Vagina (tissue), 2 donors: Measurements from ENCODE around the gene SHISA9.

Experiments
- POLR2A ChIP-seq, 2 donors: fragments of 450-650 bp; IDR thresholded peaks; one replicate each; pipeline ENCODE4 v1.6.1; 2017; ENCODE audit warnings: antibody characterized with exemption in 2 of 2, mild to moderate bottlenecking in 2 of 2, moderate library complexity in 2 of 2
- POLR2AphosphoS5 ChIP-seq, 2 donors: sonication (generic); formaldehyde crosslinking; IDR thresholded peaks; one replicate each; pipeline ENCODE4 v1.9.0; 2017; ENCODE audit warnings: antibody characterized with exemption in 2 of 2, mild to moderate bottlenecking in 2 of 2, low read depth in 1 of 2; ENCODE audit not compliant: insufficient read depth in 1 of 2
- TF ChIP-seq, protein P1 (sequence below), 3 experiments: fragments of 450-650 bp in 2 of 3; fragments of 200-600 bp in 1 of 3; sonication (generic) in 1 of 3; IDR thresholded peaks; one replicate each; pipeline ENCODE4 v1.5.1; 2017 to 2019; ENCODE audit warnings: antibody characterized with exemption in 3 of 3, mild to moderate bottlenecking in 2 of 3, moderate library complexity in 2 of 3

- TF ChIP-seq, protein P1, sequence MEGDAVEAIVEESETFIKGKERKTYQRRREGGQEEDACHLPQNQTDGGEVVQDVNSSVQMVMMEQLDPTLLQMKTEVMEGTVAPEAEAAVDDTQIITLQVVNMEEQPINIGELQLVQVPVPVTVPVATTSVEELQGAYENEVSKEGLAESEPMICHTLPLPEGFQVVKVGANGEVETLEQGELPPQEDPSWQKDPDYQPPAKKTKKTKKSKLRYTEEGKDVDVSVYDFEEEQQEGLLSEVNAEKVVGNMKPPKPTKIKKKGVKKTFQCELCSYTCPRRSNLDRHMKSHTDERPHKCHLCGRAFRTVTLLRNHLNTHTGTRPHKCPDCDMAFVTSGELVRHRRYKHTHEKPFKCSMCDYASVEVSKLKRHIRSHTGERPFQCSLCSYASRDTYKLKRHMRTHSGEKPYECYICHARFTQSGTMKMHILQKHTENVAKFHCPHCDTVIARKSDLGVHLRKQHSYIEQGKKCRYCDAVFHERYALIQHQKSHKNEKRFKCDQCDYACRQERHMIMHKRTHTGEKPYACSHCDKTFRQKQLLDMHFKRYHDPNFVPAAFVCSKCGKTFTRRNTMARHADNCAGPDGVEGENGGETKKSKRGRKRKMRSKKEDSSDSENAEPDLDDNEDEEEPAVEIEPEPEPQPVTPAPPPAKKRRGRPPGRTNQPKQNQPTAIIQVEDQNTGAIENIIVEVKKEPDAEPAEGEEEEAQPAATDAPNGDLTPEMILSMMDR (IDR thresholded peaks at IDR 0.05), result no peak
- TF ChIP-seq POLR2A (IDR thresholded peaks at IDR 0.05), result no peak
- no peak for TF ChIP-seq POLR2AphosphoS5 (IDR thresholded peaks at IDR 0.05; ENCODE audit: insufficient read depth in 1 of 2, low read depth in 1 of 2)
Measured at GRCh38 chr16:12900599-12901203, 697 bp upstream of the SHISA9 start.
